NCI-H1417 (cell line): ENCODE data around the gene IZUMO1R.
"Not testable (repeated sequence)": the region's sequence is repeated elsewhere in the genome, so short reads cannot be mapped to it uniquely, and the experiment has no call there.

ENCODE experiments used
- DNase-seq, 3 experiments: peaks; one replicate each; lab custom pipeline; 2025; lab: John Stamatoyannopoulos, UW

IZUMO1R gene

GRCh38 chr11:94303966-94304958 lies at the start of gene IZUMO1R:
TSS of gene IZUMO1R (plus strand) at chr11:94304580. CDS start at chr11:94305637, 1,057 bp downstream.
- no peak for DNase-seq

- DNase-seq, result peak in 1 of 3 experiments; percentile 30
Measured at GRCh38 chr11:94271885-94272372, 32.5 kb upstream of the IZUMO1R start.

DNA sequence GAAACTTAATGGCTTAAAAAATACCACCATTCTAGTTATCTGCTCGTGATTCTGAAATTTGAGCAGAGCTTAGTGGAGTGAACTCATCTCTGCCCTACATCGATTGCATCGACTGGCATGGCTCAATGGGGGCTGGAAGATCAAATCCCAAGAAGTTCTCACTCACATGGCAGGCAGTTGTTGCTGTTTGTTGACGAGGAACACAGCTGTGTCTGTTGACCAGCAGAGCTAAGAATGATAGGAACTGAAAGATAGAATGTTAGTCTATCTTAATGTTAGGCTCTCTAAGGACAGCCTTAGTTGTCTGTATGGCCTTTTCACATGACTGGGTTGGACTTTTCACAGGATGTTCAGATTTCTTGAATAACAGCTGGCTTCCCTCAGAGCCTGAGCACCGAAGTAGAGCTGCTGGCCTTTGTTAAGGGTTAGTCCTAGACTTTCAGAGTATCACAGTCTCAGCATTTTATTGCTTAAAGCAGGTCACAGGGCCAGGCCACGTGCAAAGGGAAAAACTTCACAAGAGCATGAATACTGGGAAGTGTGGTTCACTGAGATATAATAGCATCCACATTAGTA lies 31.6 kb upstream of the IZUMO1R start:
- DNase-seq, result no peak

DNA sequence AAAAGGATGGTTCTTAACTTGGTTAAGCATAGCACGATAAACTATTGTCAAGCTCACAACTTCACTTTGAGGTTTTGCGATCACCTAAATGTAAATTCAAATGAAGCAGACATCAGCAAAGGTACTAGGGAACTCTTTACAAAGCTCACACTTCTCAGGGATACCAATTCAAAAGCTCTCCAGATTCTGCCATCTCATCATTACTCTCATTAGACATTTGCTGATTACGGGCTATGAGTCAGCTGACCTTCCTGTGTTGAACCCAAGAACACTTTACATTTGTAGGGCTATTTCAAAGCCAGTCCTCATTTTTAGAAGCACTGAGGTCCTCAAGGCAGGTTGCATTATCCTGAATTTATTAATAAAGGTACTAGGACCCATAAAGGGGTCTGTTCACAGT lies 28.4 kb upstream of the IZUMO1R start:
- no peak for DNase-seq

DNA sequence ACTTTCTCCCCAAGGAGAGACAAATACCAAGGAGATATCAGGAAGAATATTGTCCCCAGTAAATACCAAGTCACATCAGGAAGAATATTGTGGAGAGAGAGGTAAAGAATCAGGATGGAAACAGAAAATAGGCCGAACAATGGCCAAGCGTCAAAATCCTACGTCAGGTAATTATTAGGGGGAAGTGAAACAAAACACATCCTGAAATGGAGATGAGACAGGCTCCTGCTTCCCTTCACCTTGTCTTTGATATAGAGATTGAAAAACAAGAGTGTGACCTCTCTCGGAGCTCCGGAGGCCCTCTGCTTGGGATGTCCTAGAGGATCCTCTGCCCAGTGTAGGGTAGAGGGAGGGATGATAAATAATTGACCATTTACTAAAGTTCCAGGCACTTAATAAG lies 27.4 kb upstream of the IZUMO1R start:
- DNase-seq, result no peak

DNA sequence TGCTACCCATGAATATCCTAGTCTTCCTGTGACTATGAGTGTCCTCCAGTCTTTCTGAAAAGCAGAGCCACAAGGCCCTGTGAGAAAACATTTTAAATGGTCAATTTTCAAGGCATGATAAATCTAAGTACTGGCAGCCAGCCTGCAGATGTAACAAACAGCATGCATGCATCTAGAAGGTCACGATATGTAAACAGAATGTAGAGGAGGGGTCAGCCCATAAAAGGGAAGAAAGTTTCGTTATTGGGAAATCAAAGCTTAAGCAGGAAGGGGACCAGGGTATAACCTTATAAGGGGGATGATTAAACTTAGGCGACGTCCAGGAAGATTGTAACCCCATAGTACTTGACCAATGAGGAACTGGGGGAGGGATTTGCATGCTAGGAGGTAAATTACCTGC lies 26.2 kb upstream of the IZUMO1R start:
- not testable (repeated sequence) for DNase-seq

- no peak for DNase-seq
Measured at GRCh38 chr11:94279996-94280395, 24.4 kb upstream of the IZUMO1R start.

DNA sequence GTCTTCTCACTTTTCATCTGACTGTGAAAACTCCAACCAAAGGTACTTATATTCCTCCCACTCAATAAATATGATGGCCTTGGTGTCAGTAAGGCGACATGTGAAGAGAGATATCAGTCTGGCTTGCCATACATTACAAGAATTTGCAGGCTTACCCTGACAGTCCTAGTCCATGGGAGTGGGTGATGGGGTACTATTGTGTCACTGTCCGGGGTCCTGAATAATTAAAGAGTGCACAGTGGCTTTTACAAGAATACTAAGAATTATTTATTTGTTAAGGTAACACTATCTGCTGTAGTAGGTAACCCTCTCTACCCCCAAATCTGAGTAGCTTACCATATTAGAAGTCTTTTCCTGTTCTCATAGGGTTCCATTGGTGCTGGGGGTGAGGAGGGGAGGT lies 23.1 kb upstream of the IZUMO1R start:
- DNase-seq, result no peak

DNA sequence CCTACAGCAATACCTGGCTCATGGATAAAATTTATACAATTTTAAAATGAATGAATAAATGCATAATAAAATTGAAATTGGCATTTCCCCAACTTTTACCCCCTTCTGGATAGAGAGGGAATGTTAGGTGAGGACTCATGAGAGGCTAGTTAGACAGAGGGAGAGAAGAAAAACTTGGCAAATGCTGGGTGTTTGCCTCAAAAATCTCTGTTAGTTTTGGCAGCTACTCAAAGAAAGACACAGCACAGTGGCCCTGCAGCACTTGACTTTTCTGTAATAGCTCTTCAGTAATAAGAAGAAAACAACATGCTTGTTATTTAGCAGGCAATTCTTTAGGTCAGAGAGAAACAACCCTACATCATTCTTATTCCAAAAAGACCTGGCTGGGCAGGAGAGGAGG lies 20.7 kb upstream of the IZUMO1R start:
- DNase-seq, result no peak

DNA sequence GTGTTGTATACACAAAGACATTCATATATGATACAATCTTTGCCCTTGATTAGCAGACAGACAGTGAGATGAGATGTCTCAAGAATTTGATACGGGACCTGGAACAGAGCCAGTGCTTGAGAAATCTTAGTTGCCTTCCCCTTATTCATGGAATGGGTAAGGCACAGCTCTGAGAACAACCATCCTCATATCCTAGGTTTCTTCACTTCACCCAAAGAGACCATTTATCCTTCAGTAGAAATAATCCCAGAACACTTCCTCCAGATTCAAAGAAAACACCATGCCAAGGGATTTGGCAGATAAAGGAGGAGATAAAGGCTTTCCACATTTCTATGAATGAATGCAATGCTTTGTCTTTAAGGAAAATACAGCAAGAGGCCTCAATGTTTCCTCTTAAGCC lies 8.8 kb upstream of the IZUMO1R start:
- no peak for DNase-seq

DNA sequence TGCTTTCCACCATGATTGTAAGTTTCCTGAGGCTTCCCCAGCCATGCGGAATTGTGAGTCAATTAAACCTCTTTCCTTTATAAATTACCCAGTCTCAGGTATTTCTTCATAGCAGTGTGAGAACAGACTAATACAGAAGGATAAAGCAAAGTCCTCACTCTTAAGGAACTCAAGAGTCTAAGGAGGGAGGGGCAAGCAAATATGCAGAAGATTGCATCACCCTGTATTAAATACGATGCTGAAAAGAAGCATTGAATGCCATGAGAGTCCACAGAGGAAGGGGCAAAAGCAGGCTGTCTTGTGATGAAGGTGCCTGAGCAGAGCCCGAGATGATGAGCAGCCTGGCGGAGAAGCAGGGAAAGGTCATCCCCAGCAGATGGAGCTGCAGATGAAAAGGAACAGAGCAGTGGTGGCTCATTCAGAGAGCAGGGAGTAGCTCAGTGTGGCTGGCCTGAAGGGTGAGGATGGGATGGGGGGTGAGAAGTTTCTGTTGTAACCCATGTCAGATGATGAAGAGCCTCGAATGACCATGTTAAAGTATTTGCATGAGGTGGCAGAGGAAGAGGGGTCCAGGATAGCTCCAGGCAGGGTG lies 6.3 kb upstream of the IZUMO1R start:
- no peak for DNase-seq

DNA sequence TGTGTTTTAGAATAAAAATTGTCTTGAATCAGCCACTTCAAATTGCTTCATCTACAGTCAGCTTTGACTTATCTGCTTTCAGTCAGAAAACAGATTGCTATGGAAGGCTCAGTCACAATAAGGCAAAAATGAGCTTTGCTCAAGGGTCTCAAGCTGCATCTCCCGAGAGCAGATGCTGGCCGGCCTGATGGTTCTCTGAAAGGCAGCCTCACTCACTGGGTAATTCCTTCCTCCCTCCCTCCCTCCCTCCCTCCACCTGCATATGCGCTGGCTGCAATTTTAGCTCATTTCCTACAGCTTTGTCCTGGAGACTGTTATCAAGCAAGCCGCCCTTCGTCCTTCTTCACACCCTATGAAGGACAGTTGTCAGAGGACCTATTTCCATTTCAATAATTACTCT lies 1.6 kb upstream of the IZUMO1R start:
- DNase-seq, result peak in 1 of 3 experiments; percentile 44

DNA sequence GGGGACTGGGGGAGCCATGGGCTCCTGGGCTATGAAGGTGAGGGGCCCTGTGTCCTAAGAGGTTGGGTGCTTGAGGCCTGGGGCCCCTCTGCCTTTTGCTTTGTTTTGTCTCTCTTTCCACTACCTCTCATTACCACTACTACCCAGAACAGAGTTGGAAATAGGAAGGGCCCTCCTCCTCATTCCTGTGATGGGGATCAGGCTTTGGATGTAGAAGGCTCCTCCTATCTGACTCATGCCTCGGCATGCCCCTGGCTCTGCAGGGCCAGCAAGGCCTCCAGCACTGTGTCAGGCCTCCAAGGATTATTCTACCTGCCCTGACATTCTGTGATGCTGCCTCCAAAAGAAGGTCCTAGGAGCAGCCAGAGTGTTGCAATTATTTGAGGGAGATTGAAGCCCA lies 766 bp downstream of the IZUMO1R start:
- no peak for DNase-seq

- no peak for DNase-seq
Measured at GRCh38 chr11:94307101-94307791, 2.9 kb downstream of the IZUMO1R start.

- no peak for DNase-seq
Measured at GRCh38 chr11:94308024-94308423, 3.6 kb downstream of the IZUMO1R start.

DNA sequence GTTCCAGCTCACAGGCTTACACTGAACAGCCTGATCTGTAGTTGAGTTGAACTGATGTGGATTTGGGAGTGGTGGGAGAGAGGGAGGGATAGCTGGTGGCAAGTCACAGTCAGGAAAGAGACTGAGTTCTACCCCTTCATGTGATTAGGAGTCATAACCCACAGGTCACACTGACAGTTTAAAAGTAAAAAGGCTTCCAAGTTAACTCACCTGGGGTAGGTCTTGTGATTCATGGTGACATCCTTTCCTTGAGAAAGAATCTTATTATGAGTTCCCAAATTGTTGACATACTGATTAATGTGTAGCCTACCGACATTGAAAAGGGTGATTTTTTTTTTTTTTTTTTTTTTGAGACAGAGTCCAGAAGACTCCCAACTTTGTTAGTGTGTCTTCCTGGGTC lies 5.4 kb downstream of the IZUMO1R start:
- no peak for DNase-seq

GRCh38 chr11:94310191-94310875 lies 6.0 kb downstream of the IZUMO1R start:
- DNase-seq, result no peak

GRCh38 chr11:94312339-94312738 lies 8.0 kb downstream of the IZUMO1R start:
- no peak for DNase-seq

- DNase-seq, result no peak
Measured at GRCh38 chr11:94314064-94314463, 9.7 kb downstream of the IZUMO1R start.

GRCh38 chr11:94315664-94316063 lies 11.3 kb downstream of the IZUMO1R start:
- no peak for DNase-seq

DNA sequence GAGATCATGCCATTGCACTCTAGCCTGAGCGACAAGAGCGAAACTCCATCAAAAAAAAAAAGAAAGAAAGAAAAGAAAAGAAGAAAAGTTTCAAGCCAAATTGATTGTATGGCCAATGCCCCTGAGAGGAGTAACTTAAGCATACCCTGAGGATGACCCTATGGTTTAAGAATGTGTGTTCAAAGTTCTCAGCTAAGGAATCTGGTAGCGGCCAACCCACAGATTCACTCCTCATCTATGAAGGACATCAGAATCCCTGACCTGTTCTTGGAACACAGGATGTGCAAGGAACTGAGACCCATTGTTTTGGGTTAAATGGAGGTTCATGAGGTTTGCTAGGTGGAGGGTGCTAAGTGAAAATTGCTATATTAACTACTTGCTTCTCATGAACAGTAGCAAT lies 18.1 kb downstream of the IZUMO1R start:
- DNase-seq, result no peak

DNA sequence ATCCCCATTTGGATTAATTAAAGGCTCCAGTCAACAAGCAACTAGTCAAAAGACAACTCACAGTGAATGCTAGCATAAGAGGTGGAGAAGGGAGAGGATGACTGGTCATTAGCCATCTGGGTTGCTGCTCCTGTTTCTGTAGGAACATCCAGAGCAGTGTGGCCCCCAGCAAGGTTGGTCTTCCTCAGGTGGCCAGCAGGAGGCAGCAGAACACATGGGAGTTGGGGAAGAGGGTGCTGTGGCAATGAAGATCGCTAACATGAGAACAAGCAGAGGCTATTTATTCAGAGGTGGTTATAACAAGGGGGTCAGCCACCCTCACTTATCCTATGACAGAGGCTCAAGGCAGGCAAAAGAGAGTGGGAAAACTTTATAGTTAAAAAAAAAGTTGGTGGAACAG lies 21.3 kb downstream of the IZUMO1R start:
- peak in 2 of 3 experiments; percentile 7 to 10 for DNase-seq
